ENCODE measurements around the gene DIDO1.
"Not testable (repeated sequence)": the region's sequence is repeated elsewhere in the genome, so short reads cannot be mapped to it uniquely, and the experiment has no call there.

The DIDO1 gene

DNA sequence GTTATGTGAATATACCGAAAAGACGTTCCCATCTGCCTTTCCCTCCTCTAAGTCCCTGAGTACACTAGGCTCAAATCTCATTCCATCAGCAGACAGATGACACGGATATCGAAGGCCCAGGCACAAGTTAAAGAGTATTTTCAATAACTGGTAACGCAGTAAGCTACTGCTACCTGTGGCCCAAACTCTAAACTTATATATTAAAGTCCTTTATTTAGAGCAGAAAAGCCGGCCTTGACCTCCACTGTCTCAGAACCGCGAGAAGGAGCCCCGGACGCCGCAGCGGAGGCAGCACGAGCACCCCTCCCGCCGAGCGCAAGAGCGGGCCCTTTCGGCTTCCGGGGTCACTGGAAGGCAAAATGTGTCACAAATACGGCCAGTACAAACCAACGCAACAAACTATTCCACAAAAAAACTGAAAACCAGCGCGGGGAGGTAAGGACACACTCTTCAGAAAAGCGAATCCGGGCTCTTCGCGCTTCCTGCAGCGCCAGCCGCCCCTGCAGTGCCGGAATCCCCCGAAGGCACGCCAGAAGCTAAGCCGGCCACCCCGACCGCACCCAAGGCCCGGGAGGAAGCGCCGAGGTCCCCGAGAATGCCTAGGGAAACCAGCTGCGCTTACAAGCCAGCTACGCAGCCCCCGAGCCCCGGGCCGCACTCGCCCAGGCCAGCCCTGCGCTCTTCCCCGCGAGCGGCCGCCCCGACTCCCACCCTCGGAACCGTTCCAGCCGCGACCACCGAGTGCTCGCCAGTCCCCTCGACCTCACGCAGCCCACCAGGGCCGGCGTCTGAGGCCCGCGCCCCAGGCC, 681 bp downstream of the DIDO1 start:
- no peak for DNase-seq

DNA sequence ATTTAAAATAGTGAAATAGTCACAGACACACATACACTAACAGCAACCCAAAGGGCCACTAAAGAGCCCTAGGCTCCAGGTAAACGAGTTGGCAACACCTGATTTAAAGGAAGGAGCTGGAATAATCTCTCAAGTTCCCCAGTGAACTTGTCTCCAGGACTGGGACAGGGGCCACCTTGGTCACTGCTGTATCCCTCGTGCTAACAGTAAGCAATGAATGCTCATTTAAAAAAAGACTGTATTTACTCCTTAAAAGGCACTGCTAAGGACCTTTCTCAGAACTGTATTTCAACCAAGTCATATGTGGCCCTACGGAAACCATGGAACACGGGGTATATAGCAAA, 1.3 kb downstream of the DIDO1 start:
- DNase-seq = no peak

DNA sequence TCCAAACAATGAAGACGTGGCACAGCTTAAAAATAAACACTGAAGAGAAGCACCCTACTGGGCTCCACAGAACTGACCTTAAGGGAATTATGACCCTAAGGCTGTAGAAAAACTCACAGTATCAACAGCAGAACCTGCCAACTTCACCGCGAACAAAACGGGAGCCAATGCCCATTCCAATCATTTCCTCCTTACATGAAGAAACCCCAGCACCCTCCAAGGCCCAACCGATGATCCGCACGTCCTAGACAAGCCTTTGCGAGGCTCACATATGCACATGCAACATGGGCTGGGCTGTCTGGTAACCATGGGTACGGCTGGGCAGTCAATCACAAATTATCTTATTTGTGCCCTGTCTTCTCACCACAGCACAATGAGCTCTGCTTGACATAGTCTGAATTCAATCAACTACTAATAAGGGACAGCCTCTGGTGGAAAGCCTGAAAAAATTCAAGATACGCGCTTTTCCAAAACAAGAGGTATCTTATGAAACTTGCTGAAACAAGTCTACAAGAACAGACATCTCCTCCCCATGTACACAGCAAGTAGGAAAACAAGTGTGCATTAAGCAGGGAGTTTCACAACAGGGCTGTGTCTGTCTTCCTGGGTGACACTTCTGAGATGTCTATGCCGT, 1.7 kb downstream of the DIDO1 start:
- no peak for DNase-seq

DNA sequence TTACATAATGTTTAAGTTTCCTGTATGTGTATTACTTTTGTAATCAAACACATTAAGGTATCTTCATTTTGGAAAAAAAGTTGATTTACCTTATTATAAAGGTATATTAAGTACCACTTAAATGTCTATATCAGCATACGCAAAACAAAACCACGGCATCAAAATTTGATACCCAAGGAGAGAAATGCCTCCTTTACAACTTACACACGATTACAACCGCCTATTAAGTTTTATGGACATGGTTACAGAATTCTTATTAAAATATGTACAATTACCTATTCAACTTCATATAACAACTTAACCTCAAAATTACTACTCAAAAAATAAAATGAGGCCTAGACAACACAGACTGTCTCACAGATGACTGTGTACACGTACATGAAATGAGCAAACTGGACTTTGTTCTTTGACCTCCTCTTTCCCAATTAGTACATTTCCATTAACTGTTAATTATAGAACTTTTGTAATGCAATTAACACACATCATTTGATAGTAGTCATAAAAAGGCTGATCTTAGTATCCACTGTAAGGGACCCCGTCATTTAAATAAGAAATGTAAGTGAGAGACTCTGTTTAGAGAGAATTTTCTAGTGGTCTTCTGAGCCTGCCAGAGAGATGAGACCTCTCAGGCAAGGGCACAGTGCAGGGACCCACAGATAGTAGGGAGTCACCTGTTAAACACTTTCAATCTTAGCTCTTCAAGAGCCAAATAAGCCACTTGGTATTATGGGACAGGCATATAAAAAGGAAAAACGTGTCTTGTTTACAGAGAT, 2.5 kb downstream of the DIDO1 start:
- DNase-seq = no peak

DNA sequence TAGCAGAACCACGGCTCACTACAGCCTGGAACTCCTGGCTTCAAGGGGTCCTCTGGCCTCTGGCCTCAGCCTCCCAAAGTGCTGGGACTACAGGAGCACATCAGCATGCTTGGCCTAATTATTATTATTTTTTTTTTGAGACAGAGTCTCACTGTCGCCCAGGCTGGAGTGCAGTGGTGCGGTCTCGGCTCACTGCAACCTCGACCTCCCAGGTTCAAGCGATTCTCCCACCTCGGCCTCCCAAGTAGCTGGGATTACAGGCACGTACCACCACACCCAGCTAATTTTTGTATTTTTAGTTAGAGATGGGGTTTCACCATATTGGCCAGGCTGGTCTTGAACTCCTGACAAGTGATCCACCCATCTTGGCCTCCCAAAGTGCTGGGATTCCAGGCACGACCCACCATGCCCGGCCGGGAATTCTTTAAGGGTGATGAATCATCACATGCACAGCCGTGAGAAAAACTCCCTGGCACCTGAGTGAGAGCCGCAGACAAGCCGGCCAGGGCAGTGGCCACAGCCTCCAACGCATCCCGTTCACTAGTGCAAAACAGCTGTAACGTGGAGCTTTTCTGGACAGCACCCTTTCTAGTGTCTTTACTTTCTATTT, 3.1 kb downstream of the DIDO1 start:
- DNase-seq = not testable (repeated sequence)

DNA sequence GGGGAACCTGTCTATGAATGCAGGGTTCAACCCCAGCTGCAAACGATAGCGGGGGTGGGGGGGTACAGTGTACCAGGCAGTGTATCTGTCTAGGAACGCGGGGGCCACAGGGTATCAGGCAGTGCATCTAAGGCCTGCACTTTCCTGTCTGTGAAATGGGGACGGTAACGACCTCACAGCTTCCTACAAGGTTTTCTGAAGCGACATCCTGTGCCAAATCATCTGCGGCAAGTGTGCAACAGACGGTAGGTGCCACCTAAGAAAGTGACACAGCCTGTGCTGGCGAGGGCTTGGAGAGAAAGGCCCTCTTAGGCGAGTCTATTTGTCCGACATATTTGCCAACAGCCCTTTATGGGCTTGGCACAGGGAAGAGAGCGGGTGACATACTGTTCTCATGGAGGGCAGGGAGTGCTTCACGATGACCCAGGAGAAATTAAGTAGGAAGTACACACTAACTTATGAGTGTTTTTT, 3.8 kb downstream of the DIDO1 start:
- peak; percentile 25 for DNase-seq

DNA sequence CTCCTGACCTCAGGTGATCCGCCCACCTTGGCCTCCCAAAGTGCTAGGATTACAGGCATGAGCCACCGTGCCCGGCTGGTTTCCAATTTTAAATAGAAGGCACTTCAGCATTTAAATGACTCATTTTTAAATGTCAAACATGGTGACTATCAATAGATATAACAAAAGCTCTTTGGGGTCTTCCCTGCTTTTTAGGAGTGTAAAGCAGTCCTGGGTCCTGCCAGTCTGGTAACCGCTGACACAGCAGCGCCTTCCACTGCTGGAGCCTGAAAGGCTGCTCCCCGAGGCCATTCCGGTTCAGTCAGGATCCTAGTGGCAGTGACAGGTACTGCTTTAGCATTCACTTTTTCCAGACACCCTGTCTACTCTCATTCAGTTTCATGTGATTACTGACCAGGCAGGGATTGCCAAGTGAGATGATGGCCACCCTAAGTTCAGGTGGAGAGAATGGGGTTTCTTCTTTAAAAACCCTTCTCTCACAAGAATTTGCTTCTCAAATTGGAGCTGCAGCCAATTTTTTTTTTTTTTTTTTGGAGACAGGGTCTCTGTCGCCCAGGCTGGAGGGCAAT, 5.1 kb downstream of the DIDO1 start:
- DNase-seq = peak; percentile 51

DNA sequence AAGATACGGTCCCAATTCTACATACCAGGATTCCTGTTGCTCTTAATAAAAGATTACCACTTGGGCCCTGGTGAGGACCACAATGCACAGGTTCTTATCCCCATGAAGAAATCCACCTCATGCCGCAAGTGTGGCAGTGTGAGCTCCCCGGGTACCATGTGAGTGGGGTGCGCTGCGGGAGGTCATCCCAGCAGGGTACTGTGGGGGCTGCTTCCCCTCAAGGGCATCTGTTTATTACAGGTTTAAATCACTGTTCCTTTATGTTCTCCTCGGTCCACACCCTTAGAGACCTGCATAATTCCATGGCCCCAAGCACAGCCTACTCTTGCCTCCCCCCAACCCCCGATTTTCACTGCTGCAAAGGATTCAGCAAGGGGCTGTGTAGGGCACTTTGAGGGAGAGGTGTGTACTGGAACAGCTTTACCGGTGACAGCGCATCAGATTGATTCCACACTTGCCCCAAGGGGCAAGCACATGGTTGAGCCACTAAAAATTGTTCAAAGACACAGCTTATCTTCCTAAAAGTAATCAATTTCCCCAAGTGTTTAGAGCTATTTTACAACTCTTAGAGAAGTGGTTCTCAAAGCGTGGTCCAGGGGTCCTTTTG, 6.2 kb downstream of the DIDO1 start:
- no peak for DNase-seq

DNA sequence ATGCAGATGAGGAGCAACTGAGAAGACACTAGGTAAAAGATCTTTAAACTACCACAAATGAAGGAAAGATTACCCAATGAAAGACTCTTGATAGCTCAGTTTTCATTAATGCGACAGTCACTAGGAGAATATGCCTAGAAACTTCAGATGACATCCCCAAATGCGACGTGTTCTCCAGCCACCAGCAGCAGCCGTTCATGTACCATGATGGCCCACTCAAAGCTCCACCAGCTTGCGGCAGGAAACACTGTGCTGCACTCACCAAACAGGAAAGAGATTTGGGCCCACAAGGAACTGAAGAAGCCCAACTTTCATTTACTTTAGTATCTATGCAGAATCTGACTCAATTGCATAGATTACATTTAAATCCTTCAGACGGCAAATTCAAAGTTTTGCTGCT, 7.5 kb downstream of the DIDO1 start:
- DNase-seq = no peak

DNA sequence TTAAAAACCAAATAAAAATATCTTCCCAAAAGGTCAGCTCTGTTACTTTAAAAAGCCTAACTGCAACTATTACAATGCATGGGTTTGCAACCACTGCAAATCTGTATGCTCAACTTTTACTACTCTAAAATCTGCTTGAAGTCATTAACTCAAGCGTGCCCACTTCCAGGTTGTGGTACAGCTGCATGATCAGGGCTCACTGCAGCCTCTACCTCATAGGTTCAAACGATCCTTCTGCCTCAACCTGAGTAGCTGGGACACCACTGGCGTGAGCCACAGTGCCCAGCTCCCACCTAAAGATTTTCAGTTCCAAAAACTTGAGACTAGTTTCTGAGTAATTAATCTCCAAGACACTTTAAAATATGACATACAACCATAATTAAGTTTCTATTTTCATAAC, 8.2 kb downstream of the DIDO1 start:
- no peak for DNase-seq

DNA sequence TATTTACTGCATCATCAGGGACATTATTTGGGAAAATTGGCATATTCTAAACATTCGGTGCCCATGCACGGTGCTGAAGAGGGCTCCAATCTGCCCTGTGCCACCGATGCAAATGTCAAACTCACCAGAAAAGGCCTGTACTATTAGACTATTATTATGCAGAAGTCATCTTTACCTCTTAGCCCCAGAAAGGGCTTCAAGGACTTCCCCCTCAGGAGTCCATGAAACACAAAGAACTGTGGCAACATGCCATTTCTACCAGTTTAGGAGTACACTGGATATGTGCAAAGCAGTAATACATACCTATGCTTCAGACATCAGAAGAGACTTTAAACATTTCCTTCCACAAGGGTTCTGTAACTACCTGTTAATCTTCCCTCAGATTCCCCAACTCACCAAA, 8.6 kb downstream of the DIDO1 start:
- no peak for DNase-seq

DNA sequence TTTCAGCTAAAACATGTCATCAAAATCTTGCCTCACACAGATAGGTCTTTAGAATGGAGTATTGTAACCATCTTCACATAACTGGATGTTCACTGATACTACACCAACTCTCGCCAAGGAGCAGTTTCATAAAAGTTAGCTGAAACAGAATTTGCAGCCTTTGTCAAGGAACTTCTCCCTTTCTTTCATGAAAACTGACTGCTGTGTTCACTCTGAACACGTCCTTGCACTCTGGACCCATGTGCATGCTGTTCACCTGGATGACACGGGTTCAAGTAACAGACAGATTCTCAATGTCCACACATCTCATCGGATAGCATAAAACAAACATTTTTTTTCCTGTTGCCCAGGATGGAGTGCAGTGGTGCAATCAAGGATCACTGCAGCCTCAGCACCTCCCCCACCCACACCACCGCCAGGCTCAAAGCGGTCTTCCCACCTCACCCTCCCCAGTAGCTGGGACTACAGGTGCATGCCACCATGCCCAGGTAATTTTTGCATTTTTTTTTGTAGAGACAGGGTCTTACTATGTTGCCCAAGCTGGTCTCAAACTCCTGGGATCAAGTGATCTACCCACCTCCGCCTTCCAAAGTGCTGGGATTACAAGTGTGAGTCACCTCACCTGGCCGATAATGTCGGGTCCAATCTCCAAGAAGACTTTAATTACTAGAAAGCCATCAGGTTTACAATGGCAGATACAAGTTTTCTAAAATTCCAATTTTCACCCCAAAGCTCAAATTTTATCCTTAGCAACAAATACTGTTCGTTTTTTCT, 9.4 kb downstream of the DIDO1 start:
- no peak for DNase-seq

DNA sequence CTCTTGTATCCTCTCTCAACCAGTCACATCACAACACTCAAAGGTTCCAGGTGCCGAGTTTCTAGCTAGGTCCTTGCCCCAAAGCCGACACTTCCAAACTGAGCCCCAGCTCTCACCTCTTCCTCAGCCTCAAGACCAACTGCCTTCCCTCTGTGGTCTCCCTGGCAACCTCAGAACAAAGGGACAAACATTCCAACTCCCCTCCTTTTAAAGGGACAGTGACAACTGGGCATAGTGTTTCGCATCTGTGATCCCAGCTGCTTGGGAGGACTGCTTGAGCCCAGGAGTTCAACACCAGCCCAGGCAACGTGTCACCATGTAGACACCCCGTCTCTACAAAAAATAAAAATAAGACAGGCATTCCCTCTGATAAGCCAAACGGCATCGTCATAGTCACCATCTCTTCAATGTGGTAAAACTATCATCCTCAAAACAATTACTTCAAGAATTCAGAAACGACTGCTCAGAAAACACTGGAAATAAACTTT, 11.3 kb downstream of the DIDO1 start:
- DNase-seq = no peak

DNA sequence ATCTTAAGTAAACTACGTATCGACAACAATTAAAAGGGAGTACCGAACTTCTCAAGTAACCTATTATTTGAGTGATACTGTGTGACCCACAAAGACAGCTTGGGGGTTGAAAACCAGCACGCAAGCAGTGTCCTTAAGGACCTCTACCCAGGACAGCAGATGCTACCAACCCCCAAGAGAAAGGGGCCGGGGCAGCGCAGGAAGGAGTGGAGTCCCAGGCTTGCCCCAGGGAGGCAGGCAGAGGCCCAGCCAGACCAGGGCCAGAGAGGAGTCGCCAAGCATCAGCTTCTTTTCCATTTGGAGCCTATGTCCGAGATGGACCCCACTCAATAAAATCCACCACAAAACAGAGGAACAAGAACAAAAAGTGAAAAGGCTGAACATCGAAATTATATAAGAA, 11.9 kb downstream of the DIDO1 start:
- DNase-seq = no peak

DNA sequence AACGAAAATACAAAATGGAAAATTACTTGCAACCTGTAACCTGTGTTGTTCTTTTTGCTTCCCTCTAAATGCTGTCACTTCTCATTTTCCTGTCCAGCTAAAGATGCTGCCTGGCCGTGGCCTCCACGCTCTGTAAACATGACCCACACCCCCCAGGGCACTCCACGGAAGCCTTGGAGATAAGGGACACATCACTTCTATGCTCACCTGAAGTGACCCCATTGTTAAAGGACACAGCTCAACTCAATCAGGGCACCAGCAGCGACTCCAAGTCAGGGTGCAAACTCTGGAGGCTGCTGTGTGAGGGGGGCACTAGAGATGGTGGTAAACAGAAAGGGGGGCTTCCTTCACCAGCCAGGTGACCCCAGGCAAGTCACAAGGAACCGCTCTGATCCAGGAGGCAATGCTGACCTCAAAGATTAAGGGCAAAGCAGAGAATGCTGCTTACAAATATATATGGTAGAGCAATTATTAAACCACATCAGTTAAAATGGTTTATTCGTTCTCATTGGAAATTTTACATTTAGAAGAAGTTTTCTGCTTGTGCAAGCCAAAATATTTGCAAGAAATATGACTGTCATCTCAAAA, 13.2 kb downstream of the DIDO1 start:
- DNase-seq = no peak

DNA sequence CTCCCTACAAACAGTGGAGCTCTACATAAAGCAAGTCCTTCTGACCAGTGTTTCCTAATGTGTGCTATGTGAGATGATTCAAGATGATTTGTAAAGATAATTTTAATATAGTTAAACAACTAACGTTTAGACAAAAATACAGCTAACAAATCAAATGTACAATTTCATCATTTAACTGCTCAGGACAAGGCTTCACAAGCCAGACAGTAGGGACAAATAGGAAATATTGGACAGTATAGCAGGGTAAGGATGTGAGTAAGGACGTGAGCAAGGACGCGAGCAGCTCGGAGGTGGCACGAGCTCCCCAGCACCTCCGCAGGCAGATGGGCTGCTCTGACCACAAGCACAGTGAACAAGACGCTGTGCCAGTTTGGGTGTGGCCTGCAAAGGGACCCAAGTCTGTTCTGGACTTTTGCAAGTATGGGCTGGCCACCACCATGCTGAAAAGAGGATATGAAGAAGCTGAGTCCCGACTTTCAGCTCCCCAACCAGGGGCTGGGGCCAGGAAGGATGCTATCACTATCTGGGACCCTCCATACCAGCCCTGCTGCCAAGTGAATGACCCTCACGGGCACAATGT, 14.5 kb downstream of the DIDO1 start:
- no peak for DNase-seq

DNA sequence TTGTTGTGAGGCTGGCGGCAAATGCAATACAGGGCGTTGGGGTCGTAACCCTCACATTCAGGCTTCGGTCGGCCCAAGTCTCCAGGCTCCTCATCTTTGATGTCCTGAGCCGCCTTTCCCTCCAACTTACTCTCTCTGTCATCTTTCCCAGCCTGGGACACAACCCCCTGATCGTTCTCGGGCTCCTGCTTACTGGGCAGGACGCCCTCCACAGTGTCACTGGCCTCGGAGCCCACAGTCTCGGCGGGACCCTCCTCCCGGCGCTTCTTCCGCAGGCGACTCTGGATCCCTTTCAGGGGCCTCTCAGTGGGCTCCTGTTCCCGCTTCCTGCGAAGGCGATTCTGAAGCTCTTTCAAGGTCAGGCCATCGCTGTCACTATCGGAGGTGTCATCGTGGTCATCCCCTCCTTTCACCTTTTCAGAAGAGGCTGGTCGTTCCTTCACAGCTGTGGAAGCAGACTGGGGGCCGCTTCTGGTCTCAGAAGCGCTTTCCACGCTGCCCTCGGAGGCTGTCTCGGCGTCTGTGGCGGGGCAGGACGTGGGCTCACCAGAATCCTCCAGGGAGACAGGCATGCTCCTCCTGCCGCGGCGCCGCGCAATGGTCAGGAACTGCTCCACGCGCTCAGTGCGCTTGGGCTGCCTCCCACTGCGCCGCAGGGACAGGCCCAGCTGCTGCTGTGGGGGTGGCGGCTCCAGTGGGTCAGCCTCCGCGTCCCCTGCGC, 15.4 kb downstream of the DIDO1 start:
- DNase-seq = no peak

DNA sequence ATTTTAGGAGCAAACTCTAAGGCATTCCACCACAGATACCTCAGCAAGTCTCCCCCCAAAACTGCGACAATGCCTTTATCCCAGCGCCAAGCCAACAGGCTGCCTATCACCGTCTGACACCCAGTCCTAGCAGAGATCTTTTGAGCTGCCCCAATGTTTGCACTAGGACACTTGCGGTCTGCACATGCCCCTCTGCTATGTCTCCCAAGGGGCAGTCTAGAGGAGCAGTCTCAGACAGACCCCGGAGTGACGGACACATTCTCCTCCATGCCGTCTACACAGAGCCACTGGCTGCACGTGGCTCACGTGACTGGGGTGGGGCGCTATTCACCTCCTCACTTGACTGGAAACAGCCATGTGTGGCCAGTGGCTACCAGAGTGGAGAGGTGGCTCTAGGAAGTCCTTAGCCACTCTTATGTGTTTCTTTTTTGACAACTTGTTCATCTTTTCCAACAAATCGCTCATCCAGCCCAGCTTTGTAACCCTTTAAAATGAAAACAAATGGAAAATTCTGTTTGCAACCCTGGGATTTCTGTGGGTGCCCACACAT, 16.0 kb downstream of the DIDO1 start:
- no peak for DNase-seq

DNA sequence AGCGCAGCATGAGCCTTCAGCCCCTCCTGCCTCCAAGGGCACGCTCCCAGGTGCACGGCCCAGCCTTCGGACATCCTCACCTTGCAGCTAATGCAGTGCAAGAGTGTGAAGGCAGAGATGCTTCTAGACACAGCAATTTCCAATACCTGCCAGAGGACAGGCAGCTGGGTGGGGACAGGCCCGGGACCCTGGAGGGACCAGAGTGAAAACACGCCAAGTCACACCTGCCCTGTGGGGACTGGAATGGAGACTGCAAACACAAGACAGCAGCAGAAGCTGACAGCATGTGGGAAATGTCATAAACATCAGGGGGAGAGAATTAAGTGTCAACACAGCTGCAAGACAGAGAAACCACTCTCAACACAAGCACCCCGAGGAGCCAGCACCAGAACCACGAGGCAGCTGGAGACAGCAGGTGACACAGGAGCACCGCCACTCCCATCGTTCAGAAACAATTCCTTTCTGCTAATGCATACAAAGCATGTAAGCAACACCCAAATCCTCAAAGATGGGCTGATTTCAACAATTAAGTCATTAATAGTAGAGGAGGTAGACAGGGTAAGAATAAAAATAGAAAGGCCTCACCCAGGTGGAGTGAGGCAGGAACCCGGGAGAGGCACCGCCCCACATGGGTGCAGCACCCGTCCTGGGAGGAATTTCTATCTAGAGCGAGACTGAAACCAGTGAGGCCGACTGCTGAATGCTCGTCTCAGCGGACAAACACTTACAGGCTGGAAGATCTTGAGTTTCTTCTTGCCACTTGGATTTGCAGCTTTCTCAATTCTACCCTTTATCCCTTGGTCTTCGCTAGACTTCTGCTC, 17.1 kb downstream of the DIDO1 start:
- no peak for DNase-seq

All from activated CD4-positive, alpha-beta T cell treated with anti-CD3 and anti-CD28 coated beads for 1 hour (primary cell).